ELF-1 (cell line): Measurements from ENCODE around the gene P4HB.
A peak's percentile ranks its signal among the peaks of the same experiment; 100 is the strongest.
"Not testable (repeated sequence)": the region's sequence is repeated elsewhere in the genome, so short reads cannot be mapped to it uniquely, and the experiment has no call there.

ENCODE experiments used
- DNase-seq: peaks from one replicate; pipeline ENCODE4 v3.0.0-alpha.2; 2016; ENCODE audit warnings: low read depth, low spot score

Gene P4HB

DNA sequence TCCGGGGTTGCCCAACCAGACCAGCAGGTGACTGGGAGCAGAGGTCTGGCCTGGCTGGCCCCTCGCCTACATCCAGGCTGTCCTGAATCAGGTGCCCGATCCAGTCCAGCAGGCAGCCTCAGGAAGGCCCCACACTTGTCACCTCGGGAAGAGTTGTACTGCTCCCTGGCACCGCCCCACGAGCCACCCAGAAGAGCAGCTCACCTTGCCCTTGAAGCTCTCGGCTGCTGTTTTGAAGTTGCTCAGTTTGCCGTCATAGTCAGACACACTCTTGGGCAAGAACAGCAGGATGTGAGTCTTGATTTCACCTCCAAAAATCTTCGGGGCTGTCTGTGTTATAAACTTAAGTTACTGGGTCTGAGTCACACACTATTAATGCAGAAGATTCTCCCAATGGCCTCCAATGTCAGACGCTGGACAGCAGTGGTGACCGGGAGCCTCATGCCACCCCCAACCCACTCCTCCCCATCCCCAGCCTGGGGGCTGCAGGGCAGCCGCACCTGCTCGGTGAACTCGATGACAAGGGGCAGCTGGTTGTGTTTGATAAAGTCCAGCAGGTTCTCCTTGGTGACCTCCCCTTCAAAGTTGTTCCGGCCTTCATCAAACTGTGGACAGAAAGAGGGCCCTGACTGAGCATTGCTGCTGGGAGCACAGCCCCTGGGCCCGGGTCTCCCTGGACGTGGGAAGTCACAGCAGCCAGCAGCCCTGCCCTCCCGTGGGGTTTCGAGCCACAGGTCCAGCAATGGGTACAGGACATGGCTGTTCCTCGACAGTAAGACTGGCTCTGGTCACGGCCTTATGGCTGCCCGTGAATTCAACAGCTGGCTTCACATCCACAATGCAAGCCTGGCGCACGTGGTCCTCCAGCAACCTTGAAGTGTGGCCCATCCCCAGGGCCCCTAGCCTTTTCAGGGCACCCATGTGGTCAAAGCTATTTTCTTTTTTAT is 13.3 kb downstream of the P4HB start:
- DNase-seq: no peak

DNA sequence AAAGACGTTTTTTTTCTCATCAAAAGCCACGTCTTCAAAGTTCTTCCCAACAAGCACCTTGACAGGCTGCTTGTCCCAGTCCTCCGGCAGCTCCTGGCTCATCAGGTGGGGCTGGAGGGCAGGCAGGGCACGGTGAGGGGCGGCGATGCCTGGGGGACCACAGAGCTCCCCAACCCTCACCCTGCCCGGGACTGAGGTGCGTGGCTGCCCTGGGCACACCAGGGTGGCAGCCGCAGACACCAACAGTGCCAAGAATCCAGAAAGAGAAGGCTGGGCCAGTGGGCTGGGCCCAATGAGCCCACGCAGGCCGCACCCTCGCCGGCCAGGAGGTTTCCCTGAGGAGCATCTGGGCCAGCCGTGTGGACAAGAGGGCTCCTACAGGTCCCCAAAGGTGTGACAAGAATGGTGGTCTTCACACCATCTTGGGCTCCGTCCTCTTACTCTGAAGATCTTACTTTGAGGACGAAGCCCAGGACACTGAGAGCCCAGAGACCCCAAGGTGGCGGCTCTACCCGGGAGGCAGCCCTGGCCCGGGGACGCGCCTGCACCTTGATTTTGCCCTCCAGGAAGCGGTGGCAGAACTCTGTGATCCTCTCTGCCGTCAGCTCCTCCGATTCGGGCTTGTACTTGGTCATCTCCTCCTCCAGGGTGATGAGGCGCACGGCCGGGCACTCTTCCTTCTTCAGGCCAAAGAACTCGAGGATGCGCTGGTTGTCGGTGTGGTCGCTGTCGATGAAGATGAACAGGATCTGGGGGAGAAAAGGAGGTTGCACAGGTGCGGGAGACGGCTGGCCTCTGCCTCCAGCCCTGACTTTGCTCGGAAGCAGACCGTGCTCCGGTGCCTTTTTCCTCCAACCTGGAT is 14.2 kb downstream of the P4HB start:
- no peak for DNase-seq

DNA sequence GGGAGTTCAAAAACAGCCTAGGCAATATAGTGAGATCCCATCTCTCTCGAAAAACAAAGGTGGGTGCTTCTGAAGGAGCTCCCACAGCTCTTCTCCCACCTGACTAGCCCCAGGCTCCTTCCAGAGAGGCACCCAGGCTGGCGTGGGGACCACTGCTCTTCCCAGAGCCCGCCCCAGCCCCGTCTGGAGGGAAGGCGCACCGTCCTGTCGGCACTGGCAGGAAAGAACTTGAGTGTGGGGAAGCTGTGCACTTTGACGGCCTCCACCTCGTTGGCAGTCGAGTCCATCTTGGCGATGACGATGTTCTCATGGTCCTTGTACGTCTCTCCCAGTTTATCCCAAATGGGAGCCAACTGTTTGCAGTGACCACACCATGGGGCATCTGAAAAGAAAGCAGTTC is 15.0 kb downstream of the P4HB start:
- DNase-seq: no peak

DNA sequence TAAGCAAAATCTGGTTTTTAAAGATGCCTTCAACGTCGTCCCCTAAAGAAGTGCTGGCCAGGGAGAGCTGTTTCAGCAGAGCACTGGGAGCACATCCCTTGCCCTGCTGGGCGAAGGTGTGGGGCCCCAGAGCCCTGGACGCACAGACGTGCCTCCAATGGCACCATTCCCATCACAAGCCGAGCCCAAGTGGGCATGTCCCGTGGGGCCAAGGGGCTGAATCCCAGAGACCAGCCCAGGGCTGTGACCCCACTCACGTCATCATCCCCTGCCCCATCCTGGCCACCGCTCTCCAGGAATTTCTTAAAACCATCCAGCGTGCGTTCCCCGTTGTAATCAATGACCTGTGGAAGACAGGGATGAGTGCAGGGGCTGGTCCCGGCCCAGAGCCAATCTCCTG is 15.4 kb downstream of the P4HB start:
- DNase-seq: no peak

DNA sequence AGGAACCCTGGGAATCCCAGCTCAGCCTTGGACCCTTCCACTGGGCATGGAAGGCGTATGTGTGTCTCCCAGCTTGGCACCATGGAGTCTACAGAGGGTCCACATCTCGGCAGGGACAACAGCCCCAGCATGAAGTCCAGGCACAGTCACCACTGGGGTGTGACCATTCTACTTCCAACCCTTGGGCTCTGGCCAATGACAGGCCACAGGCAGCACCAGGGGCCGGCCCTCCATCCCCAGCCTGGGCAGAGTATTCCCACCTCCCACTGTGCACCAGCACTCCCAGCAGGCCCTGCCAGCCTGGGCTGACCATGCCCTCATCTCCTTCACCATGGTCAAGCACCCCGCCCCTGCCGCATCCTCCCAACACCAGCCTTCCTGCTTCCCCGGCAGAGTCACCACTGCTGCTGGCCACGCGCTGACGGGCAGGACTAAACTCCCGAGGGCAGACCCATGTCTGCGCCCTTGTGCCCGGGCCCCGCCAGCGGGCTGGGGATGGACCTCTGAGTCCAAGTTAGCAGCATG is 15.9 kb downstream of the P4HB start:
- no peak for DNase-seq

DNA sequence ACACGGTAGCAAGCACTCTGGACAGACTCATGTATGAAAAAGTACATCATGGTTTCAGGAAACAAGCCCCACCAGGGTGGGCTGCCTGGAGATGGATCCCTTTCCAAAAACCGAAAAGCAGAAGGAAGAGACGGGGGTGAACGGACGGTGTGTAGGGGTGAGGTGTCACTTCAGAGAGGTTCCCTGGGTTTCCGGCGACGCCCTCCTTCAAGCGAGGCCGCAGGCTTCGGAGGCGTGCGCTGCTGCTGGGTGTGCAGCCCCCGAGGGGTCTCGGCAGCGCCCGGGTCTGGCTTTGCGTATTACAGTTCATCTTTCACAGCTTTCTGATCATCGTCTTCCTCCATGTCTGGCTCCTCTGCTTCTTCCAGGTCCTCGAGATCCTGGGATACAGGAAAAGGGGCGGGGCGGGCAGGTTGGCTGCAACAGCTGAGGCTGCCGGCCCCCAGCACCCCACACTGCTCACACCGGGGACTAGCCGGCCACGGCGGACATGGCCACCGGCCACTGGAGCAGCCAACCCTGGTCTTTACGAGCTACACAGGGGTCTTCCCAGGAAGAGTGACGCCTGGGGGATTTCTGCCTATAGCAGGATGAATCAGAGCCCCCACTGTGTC is 16.5 kb downstream of the P4HB start:
- DNase-seq: no peak

DNA sequence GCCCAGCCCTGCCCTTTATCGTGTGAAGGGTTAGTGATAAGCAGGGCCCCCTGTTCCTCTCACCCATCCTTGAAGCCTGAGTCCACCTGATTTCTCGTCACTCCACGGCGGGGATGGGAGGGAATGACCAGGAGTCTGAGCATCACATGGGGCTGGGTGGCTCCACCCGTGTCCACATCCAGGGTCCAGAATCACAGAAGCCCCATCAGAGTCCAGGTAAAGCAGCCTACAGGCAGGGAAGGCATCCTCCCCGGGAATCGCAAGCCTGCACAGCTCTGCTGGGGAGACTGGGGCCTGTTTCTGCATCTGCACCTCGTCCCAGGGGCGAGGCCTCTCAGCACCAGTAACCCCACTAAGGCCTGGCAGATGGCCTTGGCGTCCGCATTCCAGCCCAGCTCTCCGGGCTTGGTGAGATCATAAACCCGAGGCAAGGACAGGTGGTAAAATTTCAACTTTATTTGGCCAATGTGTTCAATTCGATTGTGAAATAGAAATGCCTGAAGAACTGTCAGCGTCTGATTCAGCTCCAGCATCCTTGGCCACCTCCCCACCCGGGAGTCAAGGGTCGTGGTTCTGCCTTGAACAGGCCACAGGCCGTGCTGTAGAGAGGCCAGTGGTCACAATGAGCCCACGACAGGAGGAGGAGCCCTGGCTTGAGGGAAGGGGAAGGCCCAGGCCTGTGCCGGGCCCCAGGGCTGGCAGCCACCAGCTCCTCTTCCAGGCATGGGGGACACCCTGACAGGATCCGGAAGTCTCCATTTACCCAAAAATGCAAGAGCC is 17.4 kb downstream of the P4HB start:
- no peak for DNase-seq

DNA sequence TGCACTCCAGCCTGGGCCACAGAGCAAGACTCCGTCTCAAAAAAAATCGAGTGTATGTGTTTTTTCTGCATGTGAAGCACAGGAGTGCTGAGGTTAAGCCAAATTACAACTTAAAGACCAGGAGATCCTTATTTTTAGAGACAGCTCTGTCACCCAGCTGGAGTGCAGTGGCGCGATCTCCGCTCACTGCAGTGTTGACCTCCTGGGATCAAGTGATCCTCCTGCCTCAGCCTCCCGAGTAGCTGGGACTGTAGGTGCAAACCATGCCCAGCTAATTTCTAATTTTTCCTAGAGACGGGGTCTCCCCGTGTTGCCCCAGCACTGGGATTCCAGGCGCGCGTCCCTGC is 18.0 kb downstream of the P4HB start:
- no peak for DNase-seq

DNA sequence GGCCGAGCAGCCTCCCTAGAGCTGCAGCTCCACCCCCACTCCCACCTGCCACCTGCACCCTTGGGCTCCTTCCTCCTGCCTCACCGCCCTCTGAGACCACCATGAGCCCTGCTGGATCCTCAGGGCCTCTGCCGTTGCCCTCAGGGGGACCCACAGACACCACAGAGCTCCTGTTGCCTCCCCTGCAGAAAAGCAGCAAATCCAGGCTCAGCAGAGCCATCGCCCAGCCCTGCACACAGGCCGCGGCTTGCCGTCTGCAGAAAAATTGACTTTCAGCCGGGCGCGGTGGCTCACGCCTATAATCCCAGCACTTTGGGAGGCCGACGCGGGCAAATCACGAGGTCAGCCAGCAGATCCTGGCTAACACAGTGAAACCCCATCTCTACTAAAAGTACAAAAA is 18.5 kb downstream of the P4HB start:
- no peak for DNase-seq

DNA sequence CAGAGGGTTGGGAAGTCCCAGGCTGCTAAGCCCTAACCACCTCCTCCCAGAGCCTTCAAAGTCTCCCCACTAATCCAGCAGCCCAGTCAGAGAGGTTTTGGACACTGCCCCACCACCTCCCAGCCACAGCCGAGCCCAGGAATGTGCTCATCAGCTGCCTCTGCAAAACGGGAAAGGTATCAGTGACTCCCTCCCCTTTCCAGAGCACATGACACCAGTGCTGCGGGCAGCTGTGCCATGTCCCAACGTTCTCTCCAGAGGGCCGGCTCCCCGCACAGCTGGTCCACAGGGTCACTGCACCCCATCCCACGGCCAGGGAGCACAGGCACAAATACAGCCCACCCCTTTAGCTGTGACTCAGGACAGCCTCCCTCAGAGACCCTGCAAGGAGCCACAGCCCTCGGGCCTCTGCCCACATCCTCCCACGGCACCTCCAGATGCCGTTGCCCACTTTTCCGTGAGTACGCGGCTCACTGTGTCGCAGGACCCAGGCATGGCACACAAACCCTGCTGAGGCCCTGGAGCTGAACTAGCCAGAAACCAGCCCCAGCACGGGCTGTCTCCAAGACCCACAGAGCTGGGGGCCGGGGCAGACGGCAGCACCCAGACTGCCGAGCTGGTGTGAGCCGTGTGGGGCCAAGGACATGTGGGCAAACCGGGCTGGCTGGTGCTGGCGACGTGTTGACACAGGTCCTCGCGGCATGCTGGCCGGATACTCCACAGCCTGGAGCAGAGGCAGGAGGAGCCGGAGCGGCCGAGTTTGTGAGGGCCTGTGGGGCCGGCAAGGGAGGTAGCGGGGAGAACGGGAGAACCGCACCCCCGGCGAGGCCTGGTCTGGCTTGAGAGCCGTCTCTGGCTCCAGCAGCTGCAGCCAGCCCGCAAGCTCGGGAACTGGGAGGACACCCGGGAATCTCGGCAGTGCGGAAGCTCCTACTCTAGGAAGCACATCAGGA is 19.2 kb downstream of the P4HB start:
- peak; percentile 77 for DNase-seq

DNA sequence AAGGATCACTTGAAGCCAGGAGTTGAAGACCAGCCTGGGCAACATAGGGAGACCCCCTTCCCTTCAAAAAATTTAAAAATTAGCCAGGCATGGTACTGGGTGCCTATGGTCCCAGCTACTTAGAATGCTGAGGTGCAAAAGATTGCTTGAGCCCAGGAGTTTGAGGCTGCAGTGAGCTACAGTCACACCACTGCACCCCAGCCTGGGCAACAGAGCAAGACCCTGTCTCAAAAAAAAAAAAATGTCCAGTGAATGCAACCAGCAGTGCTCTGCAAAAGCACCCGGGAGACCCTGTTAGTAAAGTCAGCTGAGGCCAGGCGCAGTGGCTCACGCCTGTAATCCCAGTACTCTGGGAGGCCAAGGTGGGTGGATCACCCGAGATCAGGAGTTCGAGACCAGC is 20.3 kb downstream of the P4HB start:
- not testable (repeated sequence) for DNase-seq

DNA sequence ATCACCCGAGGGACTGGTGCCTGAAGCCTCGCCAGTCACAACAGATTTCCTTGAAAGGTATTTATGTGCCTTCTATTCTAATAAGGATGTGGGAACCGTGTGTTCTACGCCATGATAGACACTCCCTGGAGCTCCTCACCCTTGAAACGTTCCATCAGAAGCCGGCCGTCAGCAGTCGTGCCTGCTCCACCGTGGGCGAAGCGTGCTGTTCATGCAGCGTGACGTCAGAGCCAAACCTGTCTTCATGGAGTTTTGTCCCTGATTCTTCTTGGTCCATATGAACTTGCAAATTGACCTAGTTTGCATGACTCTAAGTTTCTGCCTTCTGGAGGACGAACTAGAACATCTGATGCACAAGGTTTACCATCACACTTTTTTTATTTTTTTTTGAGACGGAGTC is 21.0 kb downstream of the P4HB start:
- DNase-seq: no peak

DNA sequence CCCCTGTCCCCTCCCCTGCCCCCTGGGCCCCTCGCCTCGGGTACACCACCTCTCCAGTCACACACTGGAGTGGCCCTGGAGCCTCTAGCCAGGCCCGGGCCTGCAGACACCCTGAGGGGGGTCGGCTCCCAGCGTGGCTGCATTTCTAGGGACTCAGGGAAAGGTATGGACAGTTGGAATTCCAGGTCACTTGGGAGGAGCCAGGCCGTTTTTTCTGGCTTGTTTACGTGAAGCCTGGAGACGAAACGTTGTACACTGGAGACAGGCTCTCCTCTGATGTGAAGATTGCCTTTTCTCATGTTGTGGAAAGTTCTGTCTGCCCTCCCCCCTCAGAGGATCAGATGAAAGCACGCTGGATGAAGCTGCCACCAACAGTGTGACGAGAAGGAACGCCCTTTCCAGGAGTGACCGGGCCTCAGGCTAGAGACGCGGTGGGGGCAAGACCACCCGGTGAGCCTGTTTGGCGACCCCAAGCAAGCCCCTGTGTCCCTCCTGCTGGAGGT is 21.5 kb downstream of the P4HB start:
- DNase-seq: peak; percentile 91

DNA sequence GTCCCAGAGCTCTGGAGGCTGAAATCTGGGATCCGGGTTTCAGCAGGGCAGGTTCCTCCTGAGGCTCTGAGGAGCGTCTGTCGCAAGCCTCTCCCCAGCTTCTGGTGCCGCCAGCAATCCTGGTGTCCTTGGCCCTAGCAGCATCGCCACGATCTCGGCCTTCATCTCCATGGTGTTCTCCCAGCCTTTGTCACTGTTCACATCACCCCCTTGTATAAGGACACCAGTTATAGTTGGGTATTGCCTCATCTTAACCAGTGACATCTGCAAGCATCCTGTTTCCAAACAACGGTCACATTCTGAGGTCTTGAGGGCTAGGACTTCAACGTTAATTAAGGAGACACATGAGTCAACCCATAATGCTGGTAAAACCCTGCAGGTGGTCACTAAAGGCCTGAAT is 22.7 kb downstream of the P4HB start:
- DNase-seq: no peak

DNA sequence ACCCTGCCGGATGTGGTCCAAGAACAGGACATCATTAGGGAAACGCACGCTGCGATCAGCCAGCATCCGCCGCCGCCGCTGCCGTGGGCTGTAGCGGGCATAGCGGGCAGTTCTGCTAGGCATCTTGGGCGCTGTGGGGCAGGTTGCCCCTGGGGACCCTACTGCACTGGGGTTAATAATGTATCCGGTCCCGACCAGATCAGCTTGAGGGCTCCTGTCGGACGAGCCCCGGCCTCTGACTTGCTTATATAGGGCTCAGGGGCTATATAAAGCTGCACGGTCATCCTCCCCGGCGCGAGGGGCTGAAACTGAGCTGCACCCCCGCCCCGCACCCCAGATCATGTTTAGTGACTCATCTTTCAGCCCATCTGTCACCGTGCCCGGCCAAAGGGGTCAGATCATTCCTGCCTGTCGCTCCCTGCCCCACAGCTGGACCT is 25.5 kb downstream of the P4HB start, which contains the start of gene PPP1R27:
TSS of gene PPP1R27 (minus strand) at position 220 of the 437 bp plus-strand sequence. CDS start at position 123, 97 bp downstream.
- DNase-seq: no peak

DNA sequence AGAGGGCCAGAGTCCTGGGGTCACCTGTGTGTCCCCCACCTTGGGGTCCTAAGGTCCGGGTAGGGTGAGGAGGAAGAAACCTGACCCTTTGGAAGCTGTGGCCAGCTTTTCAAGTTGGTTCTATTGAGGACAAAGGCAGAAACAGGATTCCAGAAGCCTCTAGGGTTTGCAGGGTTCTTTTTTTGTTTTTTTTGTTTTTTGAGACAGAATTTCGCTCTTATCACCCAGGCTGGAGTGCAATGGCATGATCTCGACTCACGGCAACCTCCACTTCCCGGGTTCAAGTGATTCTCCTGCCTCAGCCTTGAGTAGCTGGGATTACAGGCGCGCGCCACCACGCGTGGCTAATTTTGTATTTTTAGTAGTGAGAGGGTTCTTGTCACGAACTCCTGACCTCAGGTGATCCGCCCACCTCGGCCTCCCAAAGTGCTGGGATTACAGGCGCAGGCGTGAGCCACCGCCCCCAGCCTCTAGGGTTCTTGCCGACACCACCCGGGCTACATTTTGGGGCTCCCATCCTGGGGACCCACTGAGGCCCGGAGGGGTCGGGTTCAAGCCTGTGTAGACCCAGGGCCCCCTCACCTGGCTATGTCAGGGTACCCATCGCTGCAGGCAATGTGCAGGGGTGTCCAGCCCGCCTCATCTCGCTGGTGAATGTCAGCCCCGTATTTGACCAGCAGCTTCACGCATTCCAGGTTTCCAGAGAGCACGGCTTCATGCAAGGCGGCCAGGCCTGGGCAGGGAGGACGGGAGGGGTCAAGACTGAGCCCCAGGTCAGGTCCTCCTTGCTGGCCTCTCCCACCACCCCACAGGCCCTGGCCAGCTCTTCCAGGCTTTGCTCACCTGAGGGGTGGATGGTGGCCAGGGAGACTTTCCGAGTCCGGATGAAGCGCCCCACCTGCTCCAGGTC is 26.2 kb downstream of the P4HB start:
- no peak for DNase-seq

DNA sequence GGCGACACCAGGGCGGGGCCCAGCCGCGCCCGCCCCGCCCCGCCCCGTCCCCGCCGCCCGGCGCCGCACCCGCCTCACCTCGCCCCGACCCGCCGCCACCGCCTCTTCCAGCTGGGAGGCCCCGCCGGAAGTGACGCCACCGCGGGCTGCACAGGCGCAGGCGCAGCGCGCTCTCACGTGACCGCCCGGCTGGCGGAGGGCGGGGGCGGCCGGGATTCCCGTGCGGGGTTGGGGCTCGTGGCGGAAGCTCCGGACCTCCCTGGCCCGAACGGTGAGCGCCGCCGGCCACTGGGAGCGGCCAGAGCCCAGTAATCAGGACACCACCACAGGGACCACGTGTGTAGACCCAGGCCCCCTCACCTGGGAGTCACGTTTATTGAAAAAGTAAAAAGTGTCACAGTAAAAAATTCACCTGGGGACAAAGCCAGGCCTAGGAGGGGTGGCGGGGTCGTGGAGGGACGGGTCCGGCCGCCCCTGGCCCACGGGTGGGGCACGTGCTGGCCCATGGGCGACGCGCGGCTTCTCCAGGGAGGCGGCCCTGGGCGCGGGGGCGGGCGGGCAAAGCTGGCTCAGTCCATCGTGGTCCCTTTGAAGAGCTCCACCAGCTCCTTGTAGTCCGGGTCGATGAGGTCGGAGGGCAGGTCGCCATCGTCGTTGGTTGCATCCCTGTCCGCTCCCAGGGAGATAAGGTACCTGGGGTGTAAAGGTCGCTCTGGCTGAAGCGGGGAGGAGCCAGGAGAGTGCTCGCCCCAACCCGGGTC is 27.0 kb downstream of the P4HB start, which contains the start of gene MCRIP1:
TSS of gene MCRIP1 (minus strand) at position 132 of the 761 bp plus-strand sequence. CDS start 8,785 bp downstream, outside the sequence.
- peak; percentile 92 for DNase-seq
